22Rv1 (cell line): ENCODE results near the gene NIN.

Experiments used
- H3K27ac ChIP-seq: fragments of 450-650 bp; 2 replicates; pipeline ENCODE4 v1.5.1; 2017
- CTCF ChIP-seq: fragments of 450-650 bp; IDR thresholded peaks from 2 replicates; pipeline ENCODE4 v1.5.1; 2017; ENCODE audit warnings: mild to moderate bottlenecking
- ZFX ChIP-seq: fragments of 450-650 bp; IDR thresholded peaks from 2 replicates; pipeline ENCODE4 v1.6.1; 2017; ENCODE audit warnings: antibody characterized with exemption, borderline replicate concordance

Gene NIN

DNA sequence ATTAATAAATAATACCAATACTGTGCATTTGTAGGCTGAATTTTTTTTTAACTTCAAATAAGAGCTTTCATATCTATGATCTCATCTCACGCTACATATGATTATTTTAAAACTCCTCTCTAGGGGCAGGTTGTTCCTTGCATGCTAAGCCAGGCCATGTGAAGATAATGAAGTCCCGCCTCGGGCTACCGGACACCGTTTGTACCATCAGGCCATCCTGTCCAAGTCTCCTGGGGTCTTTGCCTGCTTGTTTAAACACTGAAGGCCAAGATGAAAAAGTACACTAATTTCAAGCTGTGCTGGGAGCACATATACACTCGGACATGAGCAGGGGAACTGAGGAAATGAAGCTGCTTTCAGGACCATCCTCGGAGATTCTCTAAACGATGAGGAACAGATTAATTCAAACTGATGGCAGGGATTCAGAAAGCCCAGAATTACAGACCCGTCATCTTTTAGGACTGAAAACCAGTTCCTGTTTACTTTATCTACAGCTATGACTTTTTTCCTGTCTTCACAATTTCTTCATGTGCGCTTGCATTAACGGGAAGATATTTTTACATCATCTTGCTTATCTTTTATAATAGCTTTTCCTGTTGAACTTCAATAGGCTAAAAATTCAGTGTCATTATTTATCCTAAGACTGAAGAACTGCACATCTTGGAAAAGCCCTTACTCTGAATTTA is 34.6 kb upstream of the NIN start:
- no peak overlapping the region for H3K27ac ChIP-seq

GRCh38 chr14:50864946-50865345 is 34.0 kb upstream of the NIN start:
- TF ChIP-seq CTCF (no peak), ZFX (no peak)
- H3K27ac ChIP-seq, result no peak overlapping the region

More for the DNA sequence above, 34.6 kb upstream of the NIN start:
- TF ChIP-seq CTCF (no peak), ZFX (no peak)

DNA sequence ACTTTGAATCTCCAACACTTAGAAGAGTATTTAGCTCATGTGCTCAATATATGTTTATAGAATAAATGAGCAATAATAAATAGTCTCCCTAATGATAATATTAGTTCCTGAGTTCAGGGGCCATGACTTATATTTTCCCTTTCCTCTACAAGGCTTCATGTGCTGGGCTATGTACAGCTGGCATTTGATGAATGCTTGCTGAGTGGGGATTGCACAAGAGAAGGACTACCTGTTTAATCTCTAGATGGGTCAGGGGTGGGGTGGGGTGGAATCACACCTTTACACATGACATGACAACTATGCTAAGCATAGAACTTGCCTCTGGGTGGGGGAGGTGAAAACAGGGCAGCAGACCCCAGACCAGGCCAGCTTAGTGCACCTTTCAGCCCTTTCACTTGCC is 33.3 kb upstream of the NIN start:
- no peak overlapping the region for H3K27ac ChIP-seq
- TF ChIP-seq CTCF (no peak), ZFX (no peak)

GRCh38 chr14:50862036-50862570 is 31.1 kb upstream of the NIN start:
- no peak overlapping the region for H3K27ac ChIP-seq
- TF ChIP-seq CTCF (no peak), ZFX (no peak)

DNA sequence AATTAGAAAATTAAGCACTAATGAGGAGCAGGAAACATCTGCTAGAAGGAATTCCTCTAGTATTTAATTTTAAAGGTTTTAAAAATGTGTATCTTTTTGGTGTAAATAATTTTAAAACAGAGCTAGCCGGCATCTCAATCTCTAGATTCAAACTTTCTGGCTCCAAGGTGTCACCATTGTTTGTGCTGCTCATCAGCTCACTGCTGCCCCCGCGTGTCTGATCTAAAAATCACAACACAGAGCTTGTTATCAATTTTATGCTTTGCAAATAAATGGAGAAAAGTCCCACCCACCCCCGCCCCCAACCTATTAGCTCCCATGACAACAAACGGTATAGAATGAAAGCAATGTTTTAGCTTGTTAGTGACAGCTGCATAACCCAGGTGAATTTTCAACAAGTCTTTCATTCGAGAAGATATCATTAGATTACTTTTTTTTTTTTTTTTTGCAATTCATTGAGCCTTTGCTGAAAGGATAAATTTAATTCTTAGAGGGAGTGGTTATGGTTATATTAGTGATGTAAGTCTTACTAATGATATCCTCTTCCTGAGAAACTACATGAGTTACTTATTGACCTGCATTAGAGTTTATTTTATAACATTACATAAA is 29.6 kb upstream of the NIN start:
- TF ChIP-seq CTCF, result peak; percentile 91
- no peak for TF ChIP-seq ZFX
- H3K27ac ChIP-seq, result no peak overlapping the region

DNA sequence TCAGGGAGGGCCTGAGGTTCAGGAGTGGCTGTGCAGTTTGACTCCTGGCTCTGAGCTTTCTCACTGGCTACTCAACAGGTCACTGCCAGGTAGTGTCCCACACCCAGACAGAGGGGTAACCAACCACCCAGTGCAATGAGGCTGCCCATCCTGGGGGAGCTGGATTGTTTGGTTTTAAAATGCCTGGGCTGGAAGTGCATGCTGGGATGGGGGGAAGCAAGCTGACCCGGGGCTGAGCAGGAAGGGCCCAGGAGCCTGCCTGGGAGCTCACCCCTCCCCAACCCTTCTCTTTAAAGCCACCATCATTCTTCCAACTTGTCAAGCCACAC is 28.3 kb upstream of the NIN start:
- no peak overlapping the region for H3K27ac ChIP-seq
- TF ChIP-seq ZFX (no peak), CTCF (no peak)

DNA sequence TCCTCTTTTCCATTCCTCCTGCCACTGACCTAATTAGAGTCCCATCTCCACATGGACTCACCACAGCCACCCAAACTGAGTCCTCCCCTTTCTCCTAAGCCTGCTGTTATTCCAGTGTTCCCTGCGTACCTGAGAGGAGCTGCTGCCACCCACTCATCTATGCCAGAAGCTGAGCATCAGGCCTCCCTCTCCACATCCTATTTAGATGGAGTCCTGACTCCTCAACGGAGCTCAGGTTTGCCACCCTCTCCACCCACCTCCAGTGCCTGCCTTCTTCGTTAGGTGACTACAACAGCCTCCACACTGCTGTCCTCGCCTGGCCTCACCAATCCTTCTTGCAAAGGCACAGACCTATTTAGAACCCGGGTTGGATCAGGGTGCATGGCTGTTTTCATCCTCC is 25.7 kb upstream of the NIN start:
- H3K27ac ChIP-seq, result no peak overlapping the region
- TF ChIP-seq ZFX (no peak), CTCF (no peak)
